ENCODE measurements around the gene AHRR. TPM values are rescaled to one million over a fixed set of nuclear protein-coding genes. Genes with fewer than 3 reads are reported as not detected.

The AHRR gene
- total RNA-seq, 2 donors from 2014 or later: 0.26 to 0.33 TPM

GRCh38 chr5:315488-316209 lies 5.9 kb upstream of the AHRR start:
- Histone ChIP-seq H3K36me3 (replicated peaks in 1 of 2; ENCODE audit: insufficient read depth in 1 of 2, low read depth in 2 of 2) (peaks cover 5 to 11% of the 10 kb centered on the region in 2 donors), H3K4me1 (peaks cover 15% of the 10 kb centered on the region), H3K27ac (no peak overlapping the region), H3K27me3 (peaks cover 0 to 9% of the 10 kb centered on the region in 2 donors), H3K9me3 (no peaks in the 10 kb centered on the region), H3K4me3 (no peak overlapping the region)
- 76 to 78% methylated on average over 6 to 14 of the region's 14 CpGs for WGBS, 2 donors
- DNase-seq: no peak
- ATAC-seq: no peak
- intact Hi-C loops (cut with DNase I): no loop called here
- no peak for TF ChIP-seq CTCF (IDR thresholded peaks at IDR 0.05)

DNA sequence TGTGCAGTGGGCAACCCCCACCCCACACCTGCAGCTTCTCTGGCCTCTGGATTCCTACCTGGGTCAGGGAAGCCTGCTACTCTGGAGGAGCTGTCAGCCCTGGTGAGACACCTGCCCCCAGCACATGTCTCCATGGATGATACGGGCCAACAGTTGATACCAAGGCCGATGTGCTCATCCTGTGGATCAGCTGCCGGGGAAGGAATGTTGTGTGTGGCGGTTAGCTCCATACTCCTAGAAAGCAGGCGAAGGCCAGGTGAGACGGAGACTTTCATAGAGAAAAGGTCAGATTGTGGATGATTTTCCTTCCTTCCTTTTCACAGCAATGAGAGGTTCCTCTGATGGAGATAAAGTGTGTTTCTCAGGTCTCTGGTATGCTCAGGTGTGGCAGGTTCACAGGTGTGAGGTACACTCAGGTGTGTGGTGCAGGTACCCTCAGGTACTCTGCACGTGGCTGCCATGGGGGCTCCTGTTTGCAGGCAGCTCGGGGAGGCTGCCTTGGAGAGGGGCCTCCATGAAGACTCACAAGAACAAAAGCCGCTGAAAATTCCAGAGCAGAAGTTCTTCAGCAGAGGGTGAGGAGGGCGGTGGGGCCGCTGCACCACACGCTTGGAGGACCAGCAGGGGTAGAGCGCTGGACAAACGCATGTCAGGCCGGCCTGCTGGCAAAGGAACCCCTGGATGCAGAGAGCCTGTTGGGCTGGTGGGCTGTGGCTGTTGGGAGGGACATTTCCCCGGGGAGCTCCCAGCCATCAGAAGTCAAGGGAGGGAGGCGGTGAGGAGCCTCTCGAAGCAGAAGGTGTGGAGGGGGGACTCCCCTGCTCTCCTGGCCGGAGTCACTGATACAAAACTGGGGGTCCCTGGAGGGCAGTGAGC lies 5.1 kb upstream of the AHRR start:
- Histone ChIP-seq H3K4me1 (peaks cover 18% of the 10 kb centered on the region), H3K9me3 (no peaks in the 10 kb centered on the region), H3K27ac (no peak overlapping the region), H3K4me3 (no peak overlapping the region), H3K27me3 (peaks cover 0 to 14% of the 10 kb centered on the region in 2 donors), H3K36me3 (replicated peaks in 1 of 2; ENCODE audit: insufficient read depth in 1 of 2, low read depth in 2 of 2) (peaks cover 5 to 11% of the 10 kb centered on the region in 2 donors)
- DNase-seq (no peak), ATAC-seq (no peak)
- intact Hi-C loops (cut with DNase I): no loop called here
- TF ChIP-seq CTCF (IDR thresholded peaks at IDR 0.05): no peak
- TF ChIP-seq POLR2A (IDR thresholded peaks at IDR 0.05): no peak
- WGBS, 2 donors: 90 to 95% methylated on average over 13 to 19 of the region's 19 CpGs

GRCh38 chr5:317086-317811 lies 4.3 kb upstream of the AHRR start:
- Histone ChIP-seq H3K9me3 (no peaks in the 10 kb centered on the region), H3K27me3 (peaks cover 0 to 21% of the 10 kb centered on the region in 2 donors), H3K4me1 (peaks cover 19% of the 10 kb centered on the region), H3K36me3 (replicated peaks in 1 of 2; ENCODE audit: insufficient read depth in 1 of 2, low read depth in 2 of 2) (peaks cover 5 to 11% of the 10 kb centered on the region in 2 donors), H3K27ac (no peak overlapping the region), H3K4me3 (no peak overlapping the region)
- TF ChIP-seq POLR2A (IDR thresholded peaks at IDR 0.05) (no peak), CTCF (IDR thresholded peaks at IDR 0.05) (peak in 3 of 7 experiments; percentile 3 to 23 (median 10))
- ATAC-seq (no peak), DNase-seq (no peak)
- WGBS, 2 donors: 69 to 81% methylated on average over 6 to 26 of the region's 26 CpGs
- intact Hi-C loops (cut with DNase I): no loop called here

DNA sequence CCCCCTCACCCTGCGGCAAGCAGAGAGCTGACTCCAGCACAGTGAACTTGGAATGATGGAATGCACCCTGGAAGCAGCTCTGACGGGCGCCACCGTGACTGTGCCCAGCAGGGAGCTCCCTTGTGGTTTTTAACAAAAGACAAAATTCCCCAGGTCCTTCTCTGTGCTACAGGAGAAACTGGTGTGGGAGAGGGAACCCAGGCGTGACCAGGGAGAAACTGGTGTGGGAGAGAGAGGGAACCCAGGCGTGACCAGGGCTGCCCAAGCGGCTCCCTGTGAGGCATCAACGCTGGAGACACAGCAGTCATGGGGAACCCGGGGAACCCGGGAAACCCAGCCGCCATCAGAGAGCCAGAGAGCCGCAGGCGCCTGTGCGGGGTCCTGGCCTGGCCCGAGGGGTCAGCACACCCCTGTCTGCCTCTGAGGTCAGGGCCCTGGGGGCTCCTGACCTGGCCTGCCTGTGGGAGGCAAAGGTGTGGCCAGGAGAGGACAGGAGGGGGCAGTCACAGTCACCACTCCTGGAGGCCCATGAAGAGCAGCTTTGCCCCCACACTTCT lies 3.1 kb upstream of the AHRR start:
- WGBS, 2 donors: 37 to 42% methylated on average over 14 to 15 of the region's 15 CpGs
- ATAC-seq: no peak

More for the DNA sequence above, 3.1 kb upstream of the AHRR start:
- intact Hi-C loops (cut with DNase I): no loop called here
- Histone ChIP-seq H3K9me3 (no peaks in the 10 kb centered on the region), H3K36me3 (replicated peaks in 1 of 2; ENCODE audit: insufficient read depth in 1 of 2, low read depth in 2 of 2) (peaks cover 4 to 11% of the 10 kb centered on the region in 2 donors), H3K4me3 (no peak overlapping the region), H3K27ac (no peak overlapping the region), H3K27me3 (peaks cover 0 to 25% of the 10 kb centered on the region in 2 donors), H3K4me1 (peaks cover 25% of the 10 kb centered on the region)
- no peak for DNase-seq
- TF ChIP-seq POLR2A (IDR thresholded peaks at IDR 0.05) (no peak), CTCF (IDR thresholded peaks at IDR 0.05) (no peak)
